Activated T-cell treated with anti-CD3 and anti-CD28 coated beads, Interleukin-2, amount 50 U/mL, for 72 hours (primary cell): ENCODE data around the gene CARS1. TPM values are rescaled to one million over a fixed set of nuclear protein-coding genes. Genes with fewer than 3 reads are reported as not detected.

Experiments
- ATAC-seq, 2 donors: fragments of 150-1000 bp; cut with Tn5 transposase; replicated peaks in 1 of 2; 2 replicates each; pipeline ENCODE4 v1.10.0; 2021; ENCODE audit warnings: moderate library complexity in 2 of 2, mild to moderate bottlenecking in 1 of 2
- DNase-seq, 2 donors: peaks; one replicate each; pipeline ENCODE4 v3.0.0; 2021 to 2022; ENCODE audit warnings: mixed read lengths in 1 of 2
- H3K27ac Mint-ChIP-seq: one replicate; pipeline ENCODE4 v1.8.0; 2022; ENCODE audit warnings: mild to moderate bottlenecking, moderate library complexity, mixed read lengths
- H3K27me3 Mint-ChIP-seq: one replicate; pipeline ENCODE4 v1.8.0; 2022; ENCODE audit warnings: low read depth, mixed read lengths
- H3K36me3 Mint-ChIP-seq, 2 donors: one replicate each; pipeline ENCODE4 v1.8.0; 2022; ENCODE audit warnings: mixed read lengths in 2 of 2, mild to moderate bottlenecking in 1 of 2; ENCODE audit not compliant: insufficient read depth in 2 of 2
- H3K4me1 Mint-ChIP-seq: one replicate; pipeline ENCODE4 v1.8.0; 2022; ENCODE audit warnings: low read depth, mixed read lengths
- H3K4me3 Mint-ChIP-seq, 2 donors: one replicate each; pipeline ENCODE4 v1.8.0; 2022; ENCODE audit warnings: mild to moderate bottlenecking in 2 of 2, mixed read lengths in 2 of 2, moderate library complexity in 2 of 2
- H3K9me3 Mint-ChIP-seq, 2 donors: one replicate each; pipeline ENCODE4 v1.8.0; 2022; ENCODE audit warnings: mixed read lengths in 2 of 2
- total RNA-seq, 2 donors: library from RNA; stranded (reverse); gene quantifications; one replicate each; pipeline ENCODE4 v1.2.3, GENCODE V29; 2022

CARS1 gene
- total RNA-seq = 100 to 1,000 TPM; 217 to 224 TPM

GRCh38 chr11:3057069-3057963, at the start of gene CARS1:
TSS of gene CARS1 (minus strand) at chr11:3057423. CDS start at chr11:3057367, 56 bp downstream.
- peaks cover 11 to 17% of the 10 kb centered on the region in 2 donors for H3K36me3 Mint-ChIP-seq
- peak within 1 kb of the TSS; percentile 87 to 95 for H3K4me3 Mint-ChIP-seq
- DNase-seq (peak; percentile 95 to 96), ATAC-seq (peak; percentile 99 to 100)
- H3K27me3 Mint-ChIP-seq = no peaks in the 10 kb centered on the region
- no peaks in the 10 kb centered on the region for H3K9me3 Mint-ChIP-seq
- peaks cover 43% of the 10 kb centered on the region for H3K4me1 Mint-ChIP-seq
- peak within 1 kb of the TSS; percentile 89 for H3K27ac Mint-ChIP-seq

GRCh38 chr11:3105791-3106735, 48.8 kb upstream of the CARS1 start:
- Mint-ChIP-seq H3K27me3 (no peaks in the 10 kb centered on the region), H3K4me3 (no peak overlapping the region), H3K4me1 (no peaks in the 10 kb centered on the region), H3K9me3 (no peaks in the 10 kb centered on the region), H3K36me3 (no peaks in the 10 kb centered on the region), H3K27ac (no peak overlapping the region)
- ATAC-seq = no peak
- no peak for DNase-seq

- ATAC-seq = no peak
- Mint-ChIP-seq H3K27me3 (no peaks in the 10 kb centered on the region), H3K27ac (no peak overlapping the region), H3K36me3 (no peaks in the 10 kb centered on the region), H3K4me3 (no peak overlapping the region), H3K4me1 (no peaks in the 10 kb centered on the region), H3K9me3 (no peaks in the 10 kb centered on the region)
- DNase-seq = no peak
Observed at GRCh38 chr11:3104961-3105790, 48.0 kb upstream of the CARS1 start.

GRCh38 chr11:3104051-3104714, 47.0 kb upstream of the CARS1 start:
- no peak overlapping the region for H3K27ac Mint-ChIP-seq
- no peaks in the 10 kb centered on the region for H3K27me3 Mint-ChIP-seq
- no peaks in the 10 kb centered on the region for H3K36me3 Mint-ChIP-seq
- H3K4me1 Mint-ChIP-seq = no peaks in the 10 kb centered on the region
- H3K4me3 Mint-ChIP-seq = no peak overlapping the region
- H3K9me3 Mint-ChIP-seq = no peaks in the 10 kb centered on the region
- DNase-seq = no peak
- no peak for ATAC-seq

- no peaks in the 10 kb centered on the region for H3K4me1 Mint-ChIP-seq
- ATAC-seq (no peak), DNase-seq (no peak)
- no peaks in the 10 kb centered on the region for H3K36me3 Mint-ChIP-seq
- H3K27ac Mint-ChIP-seq = no peak overlapping the region
- no peaks in the 10 kb centered on the region for H3K27me3 Mint-ChIP-seq
- no peak overlapping the region for H3K4me3 Mint-ChIP-seq
- no peaks in the 10 kb centered on the region for H3K9me3 Mint-ChIP-seq
Observed at GRCh38 chr11:3103076-3103475, 45.9 kb upstream of the CARS1 start.

GRCh38 chr11:3102641-3102921, 45.4 kb upstream of the CARS1 start:
- Mint-ChIP-seq H3K4me3 (no peak overlapping the region), H3K4me1 (no peaks in the 10 kb centered on the region), H3K9me3 (no peaks in the 10 kb centered on the region), H3K36me3 (no peaks in the 10 kb centered on the region), H3K27me3 (no peaks in the 10 kb centered on the region), H3K27ac (no peak overlapping the region)
- ATAC-seq (no peak), DNase-seq (no peak)

- Mint-ChIP-seq H3K9me3 (no peaks in the 10 kb centered on the region), H3K27me3 (no peaks in the 10 kb centered on the region), H3K36me3 (no peaks in the 10 kb centered on the region), H3K27ac (no peak overlapping the region), H3K4me1 (no peaks in the 10 kb centered on the region), H3K4me3 (no peak overlapping the region)
- no peak for DNase-seq
- no peak for ATAC-seq
Observed at GRCh38 chr11:3101921-3102640, 44.9 kb upstream of the CARS1 start.

GRCh38 chr11:3099178-3099577, 42.0 kb upstream of the CARS1 start:
- Mint-ChIP-seq H3K27me3 (no peaks in the 10 kb centered on the region), H3K9me3 (no peaks in the 10 kb centered on the region), H3K4me3 (no peak overlapping the region), H3K27ac (peak overlapping the region; percentile 26), H3K36me3 (no peaks in the 10 kb centered on the region), H3K4me1 (no peaks in the 10 kb centered on the region)
- DNase-seq = no peak
- peak in 1 of 2 donors; percentile 30 for ATAC-seq

- Mint-ChIP-seq H3K4me1 (no peaks in the 10 kb centered on the region), H3K4me3 (no peak overlapping the region), H3K9me3 (no peaks in the 10 kb centered on the region), H3K36me3 (no peaks in the 10 kb centered on the region), H3K27ac (no peak overlapping the region), H3K27me3 (no peaks in the 10 kb centered on the region)
- ATAC-seq (no peak), DNase-seq (no peak)
Observed at GRCh38 chr11:3096909-3097530, 39.8 kb upstream of the CARS1 start.

- ATAC-seq = no peak
- no peaks in the 10 kb centered on the region for H3K27me3 Mint-ChIP-seq
- no peak for DNase-seq
- no peak overlapping the region for H3K4me3 Mint-ChIP-seq
- H3K27ac Mint-ChIP-seq = no peak overlapping the region
- no peaks in the 10 kb centered on the region for H3K36me3 Mint-ChIP-seq
- H3K4me1 Mint-ChIP-seq = no peaks in the 10 kb centered on the region
- no peaks in the 10 kb centered on the region for H3K9me3 Mint-ChIP-seq
Observed at GRCh38 chr11:3095712-3096361, 38.6 kb upstream of the CARS1 start.

- no peaks in the 10 kb centered on the region for H3K4me1 Mint-ChIP-seq
- no peaks in the 10 kb centered on the region for H3K9me3 Mint-ChIP-seq
- no peaks in the 10 kb centered on the region for H3K36me3 Mint-ChIP-seq
- no peak for ATAC-seq
- H3K4me3 Mint-ChIP-seq = no peak overlapping the region
- no peak for DNase-seq
- no peaks in the 10 kb centered on the region for H3K27me3 Mint-ChIP-seq
- no peak overlapping the region for H3K27ac Mint-ChIP-seq
Observed at GRCh38 chr11:3094223-3094824, 37.1 kb upstream of the CARS1 start.
